GM12801 (cell line): ENCODE results near the gene HELQ.

Source experiments
- TF ChIP-seq, protein P1 (sequence below): IDR thresholded peaks from one replicate; pipeline ENCODE4 v1.5.1; 2011; ENCODE audit warnings: control low read depth; ENCODE audit not compliant: insufficient read length; ENCODE audit errors: extremely low read depth

Gene HELQ

DNA sequence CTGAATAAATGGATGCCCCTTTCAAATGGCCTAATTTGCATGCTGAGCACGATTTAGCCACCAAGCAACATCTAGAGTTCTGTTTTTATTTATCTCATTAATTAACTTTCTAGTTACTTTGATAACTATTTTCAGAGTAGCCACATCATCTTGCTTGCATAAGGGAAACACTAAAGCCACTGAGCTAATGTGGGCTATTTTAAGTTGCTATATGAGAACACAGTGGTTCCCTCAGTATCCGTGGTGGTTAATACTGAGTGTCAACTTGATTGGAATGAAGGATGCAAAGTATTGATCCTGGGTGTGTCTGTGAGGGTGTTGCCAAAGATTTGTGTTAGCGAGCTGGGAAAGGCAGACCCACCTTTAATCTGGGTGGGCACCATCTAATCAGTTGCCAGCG, 95.6 kb downstream of the HELQ start:
- TF ChIP-seq, protein P1, sequence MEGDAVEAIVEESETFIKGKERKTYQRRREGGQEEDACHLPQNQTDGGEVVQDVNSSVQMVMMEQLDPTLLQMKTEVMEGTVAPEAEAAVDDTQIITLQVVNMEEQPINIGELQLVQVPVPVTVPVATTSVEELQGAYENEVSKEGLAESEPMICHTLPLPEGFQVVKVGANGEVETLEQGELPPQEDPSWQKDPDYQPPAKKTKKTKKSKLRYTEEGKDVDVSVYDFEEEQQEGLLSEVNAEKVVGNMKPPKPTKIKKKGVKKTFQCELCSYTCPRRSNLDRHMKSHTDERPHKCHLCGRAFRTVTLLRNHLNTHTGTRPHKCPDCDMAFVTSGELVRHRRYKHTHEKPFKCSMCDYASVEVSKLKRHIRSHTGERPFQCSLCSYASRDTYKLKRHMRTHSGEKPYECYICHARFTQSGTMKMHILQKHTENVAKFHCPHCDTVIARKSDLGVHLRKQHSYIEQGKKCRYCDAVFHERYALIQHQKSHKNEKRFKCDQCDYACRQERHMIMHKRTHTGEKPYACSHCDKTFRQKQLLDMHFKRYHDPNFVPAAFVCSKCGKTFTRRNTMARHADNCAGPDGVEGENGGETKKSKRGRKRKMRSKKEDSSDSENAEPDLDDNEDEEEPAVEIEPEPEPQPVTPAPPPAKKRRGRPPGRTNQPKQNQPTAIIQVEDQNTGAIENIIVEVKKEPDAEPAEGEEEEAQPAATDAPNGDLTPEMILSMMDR: no peak

DNA sequence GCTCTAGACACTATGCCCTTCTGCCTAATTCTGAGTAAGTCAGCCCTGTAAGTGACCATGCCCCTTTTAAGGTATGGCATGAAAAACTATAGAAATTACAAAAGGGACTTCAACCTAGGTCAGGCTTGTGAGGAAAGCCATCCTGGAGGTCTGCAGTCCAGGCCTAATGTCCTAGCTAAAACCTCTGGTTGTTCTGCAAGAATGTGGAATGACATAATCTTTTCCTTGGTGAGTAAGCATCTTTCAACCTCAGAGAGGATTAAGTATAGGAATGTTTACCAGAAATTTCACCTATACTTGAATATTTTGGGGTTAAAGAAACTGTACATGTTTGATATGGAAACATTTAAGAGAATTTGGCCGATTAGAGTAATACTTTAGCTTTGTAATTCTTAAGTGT, 97.2 kb downstream of the HELQ start:
- TF ChIP-seq, protein P1: no peak
